Measurements from ENCODE around the gene PATJ. TPM values are rescaled to one million over a fixed set of nuclear protein-coding genes. Genes with fewer than 3 reads are reported as not detected.
A peak's percentile ranks its signal among the peaks of the same experiment; 100 is the strongest.

PATJ gene
- total and polyA plus RNA-seq, 2 donors (not counting 3 experiments of a cell fraction or from before 2014, with no cell fraction given), result 1.1 to 3.0 TPM

DNA sequence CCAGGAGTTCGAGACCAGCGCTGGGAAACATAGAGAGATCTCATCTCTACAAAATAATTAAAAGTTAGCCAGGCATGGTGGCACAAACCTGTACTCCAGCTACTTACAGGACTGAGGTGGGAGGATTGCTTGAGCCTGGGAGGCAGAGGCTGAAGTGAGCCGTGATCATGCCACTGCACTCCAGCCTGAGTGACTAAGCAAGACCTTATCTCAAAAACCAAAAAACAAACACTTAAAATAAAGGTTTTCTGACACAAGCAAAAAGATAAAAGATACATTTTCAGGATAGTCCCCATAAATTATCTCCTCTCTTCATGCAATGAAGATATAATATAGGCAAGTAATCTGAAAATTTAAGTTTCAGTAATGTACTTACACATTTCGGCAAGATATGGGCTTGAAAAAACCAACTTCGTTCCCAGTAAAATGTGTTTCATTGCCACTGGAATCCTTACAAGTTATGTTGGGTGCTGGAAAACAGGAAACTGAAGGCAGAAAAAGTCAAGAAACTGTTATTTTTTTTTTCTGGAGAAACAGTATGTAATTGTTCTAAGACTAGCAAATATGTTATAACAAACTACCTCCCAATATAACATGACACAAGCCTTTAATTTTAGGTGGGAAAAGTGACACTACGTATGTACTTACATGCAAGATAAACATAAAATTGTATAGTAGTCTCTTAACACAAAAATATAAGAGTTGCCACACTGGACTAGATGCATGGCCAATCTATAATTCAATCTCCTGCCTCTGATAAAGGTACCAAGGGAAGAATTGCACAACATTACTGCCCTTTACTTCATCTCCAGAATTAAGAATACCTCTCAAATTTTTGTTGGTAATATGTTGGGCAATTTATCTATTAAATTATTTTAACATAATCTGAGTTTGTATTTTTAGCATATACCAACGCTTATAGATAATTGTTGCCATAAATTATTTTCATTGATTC lies 33.0 kb upstream of the PATJ start:
- Histone ChIP-seq H3K9ac (replicated peaks; ENCODE audit: extremely low read depth, insufficient read depth, low read length) (no peak overlapping the region), H3K4me1 (ENCODE audit: control insufficient read depth, extremely low read depth, insufficient read depth, low read length) (no peaks in the 10 kb centered on the region), H3K4me3 (replicated peaks in 1 of 3; ENCODE audit: insufficient read depth in 1 of 3, low read depth in 1 of 3, low read length in 3 of 3) (no peak overlapping the region), H4K20me1 (replicated peaks; ENCODE audit: control insufficient read depth, extremely low read depth, insufficient read depth, low read length) (no peaks in the 10 kb centered on the region), H3K27ac (ENCODE audit: insufficient read depth, low read depth, low read length) (no peak overlapping the region), H3K36me3 (ENCODE audit: control insufficient read depth in 2 of 2, extremely low read depth in 1 of 2, insufficient read depth in 2 of 2, low read length in 2 of 2) (peaks cover 4 to 7% of the 10 kb centered on the region in 2 experiments), H3K9me3 (replicated peaks; ENCODE audit: control insufficient read depth, insufficient read depth, low read length) (no peaks in the 10 kb centered on the region), H3K27me3 (ENCODE audit: control insufficient read depth in 2 of 2, insufficient read depth in 2 of 2, low read length in 2 of 2) (no peaks in the 10 kb centered on the region), H2AFZ (ENCODE audit: low read depth, low read length) (no peak overlapping the region), H3K9me1 (replicated peaks; ENCODE audit: control insufficient read depth, extremely low read depth, insufficient read depth, low read length) (no peaks in the 10 kb centered on the region), H3K4me2 (ENCODE audit: insufficient read depth, low read length) (no peak overlapping the region), H3K79me2 (ENCODE audit: control insufficient read depth, insufficient read depth, low read length) (peaks cover 26% of the 10 kb centered on the region)
- no peak for TF ChIP-seq MYC (IDR thresholded peaks at IDR 0.05; ENCODE audit: low read depth, low read length)
- no peak for TF ChIP-seq FOS (IDR thresholded peaks at IDR 0.05; ENCODE audit: borderline replicate concordance, insufficient read depth, low read length)
- TF ChIP-seq, protein P1, sequence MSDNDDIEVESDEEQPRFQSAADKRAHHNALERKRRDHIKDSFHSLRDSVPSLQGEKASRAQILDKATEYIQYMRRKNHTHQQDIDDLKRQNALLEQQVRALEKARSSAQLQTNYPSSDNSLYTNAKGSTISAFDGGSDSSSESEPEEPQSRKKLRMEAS (IDR thresholded peaks at IDR 0.05; ENCODE audit: insufficient read depth, insufficient read length), result no peak
- no peak for TF ChIP-seq JUN (IDR thresholded peaks at IDR 0.05; ENCODE audit: borderline replicate concordance, insufficient read depth, insufficient read length, low read depth)
- no peak for TF ChIP-seq POLR2A (IDR thresholded peaks at IDR 0.05; ENCODE audit: low read depth, low read length)
- TF ChIP-seq, protein P2, sequence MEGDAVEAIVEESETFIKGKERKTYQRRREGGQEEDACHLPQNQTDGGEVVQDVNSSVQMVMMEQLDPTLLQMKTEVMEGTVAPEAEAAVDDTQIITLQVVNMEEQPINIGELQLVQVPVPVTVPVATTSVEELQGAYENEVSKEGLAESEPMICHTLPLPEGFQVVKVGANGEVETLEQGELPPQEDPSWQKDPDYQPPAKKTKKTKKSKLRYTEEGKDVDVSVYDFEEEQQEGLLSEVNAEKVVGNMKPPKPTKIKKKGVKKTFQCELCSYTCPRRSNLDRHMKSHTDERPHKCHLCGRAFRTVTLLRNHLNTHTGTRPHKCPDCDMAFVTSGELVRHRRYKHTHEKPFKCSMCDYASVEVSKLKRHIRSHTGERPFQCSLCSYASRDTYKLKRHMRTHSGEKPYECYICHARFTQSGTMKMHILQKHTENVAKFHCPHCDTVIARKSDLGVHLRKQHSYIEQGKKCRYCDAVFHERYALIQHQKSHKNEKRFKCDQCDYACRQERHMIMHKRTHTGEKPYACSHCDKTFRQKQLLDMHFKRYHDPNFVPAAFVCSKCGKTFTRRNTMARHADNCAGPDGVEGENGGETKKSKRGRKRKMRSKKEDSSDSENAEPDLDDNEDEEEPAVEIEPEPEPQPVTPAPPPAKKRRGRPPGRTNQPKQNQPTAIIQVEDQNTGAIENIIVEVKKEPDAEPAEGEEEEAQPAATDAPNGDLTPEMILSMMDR (IDR thresholded peaks at IDR 0.05; ENCODE audit: extremely low read depth in 1 of 2, insufficient read depth in 1 of 2, low read depth in 1 of 2, low read length in 2 of 2), result no peak
- TF ChIP-seq POLR2AphosphoS5 (IDR thresholded peaks at IDR 0.05; ENCODE audit: insufficient read depth, low read depth, low read length), result no peak
- no peak for TF ChIP-seq EZH2 (IDR thresholded peaks at IDR 0.05; ENCODE audit: borderline replicate concordance, low read depth, low read length, severe bottlenecking)
- ChIA-PET POLR2A (no interaction called here), CTCF (no interaction called here)
- BruUV-seq (replicated peaks), result no TSS peak
- FAIRE-seq (no peak), DNase-seq (ENCODE audit: low read depth, low spot score) (peak; percentile 10)
- intact Hi-C loops (cut with micrococcal nuclease) (no loop called here), dilution Hi-C loops (cut with MboI; ENCODE audit: extremely low pct_ligation_motif_present, low sequenced_read_pairs) (no loop called here)

Data from endothelial cell of umbilical vein (primary cell).